ENCODE data around the gene NELL1.

GRCh38 chr11:21369947-21370346, 700.6 kb downstream of the NELL1 start:
- TF ChIP-seq, protein P1, sequence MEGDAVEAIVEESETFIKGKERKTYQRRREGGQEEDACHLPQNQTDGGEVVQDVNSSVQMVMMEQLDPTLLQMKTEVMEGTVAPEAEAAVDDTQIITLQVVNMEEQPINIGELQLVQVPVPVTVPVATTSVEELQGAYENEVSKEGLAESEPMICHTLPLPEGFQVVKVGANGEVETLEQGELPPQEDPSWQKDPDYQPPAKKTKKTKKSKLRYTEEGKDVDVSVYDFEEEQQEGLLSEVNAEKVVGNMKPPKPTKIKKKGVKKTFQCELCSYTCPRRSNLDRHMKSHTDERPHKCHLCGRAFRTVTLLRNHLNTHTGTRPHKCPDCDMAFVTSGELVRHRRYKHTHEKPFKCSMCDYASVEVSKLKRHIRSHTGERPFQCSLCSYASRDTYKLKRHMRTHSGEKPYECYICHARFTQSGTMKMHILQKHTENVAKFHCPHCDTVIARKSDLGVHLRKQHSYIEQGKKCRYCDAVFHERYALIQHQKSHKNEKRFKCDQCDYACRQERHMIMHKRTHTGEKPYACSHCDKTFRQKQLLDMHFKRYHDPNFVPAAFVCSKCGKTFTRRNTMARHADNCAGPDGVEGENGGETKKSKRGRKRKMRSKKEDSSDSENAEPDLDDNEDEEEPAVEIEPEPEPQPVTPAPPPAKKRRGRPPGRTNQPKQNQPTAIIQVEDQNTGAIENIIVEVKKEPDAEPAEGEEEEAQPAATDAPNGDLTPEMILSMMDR (conservative IDR thresholded peaks at IDR 0.05 in 1 of 2, IDR thresholded peaks at IDR 0.05 in 1 of 2; ENCODE audit: low read depth in 1 of 2, low read length in 2 of 2), result no peak
- no peak for TF ChIP-seq EZH2 (IDR thresholded peaks at IDR 0.05; ENCODE audit: low read length, missing control alignments)
